ENCODE data around the gene AUTS2.

DNA sequence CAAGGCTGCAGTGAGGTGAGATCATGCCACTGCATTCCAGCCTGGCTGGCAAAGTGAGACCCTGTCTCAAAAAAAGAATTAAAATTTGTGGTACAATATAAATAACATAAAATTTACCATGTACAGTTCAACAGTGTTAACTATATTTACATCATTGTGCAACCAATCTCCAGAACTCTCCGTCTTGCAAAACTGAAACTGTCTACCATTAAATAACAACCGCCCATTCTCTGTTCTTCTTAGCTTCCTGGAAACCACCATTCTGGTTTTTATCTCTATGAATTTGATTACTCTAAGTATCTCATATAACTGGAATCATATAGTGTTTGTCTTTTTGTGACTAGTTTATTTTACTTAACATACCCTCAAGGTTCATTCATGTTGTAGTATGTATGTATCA is 167.6 kb downstream of the AUTS2 start:
- TF ChIP-seq YY1 (IDR thresholded peaks at IDR 0.05; ENCODE audit: insufficient read depth, insufficient read length) (no peak), SUZ12 (IDR thresholded peaks at IDR 0.05; ENCODE audit: extremely low read depth, insufficient read depth, insufficient read length) (no peak)
